Measurements from ENCODE around the gene PCDHA8.
"Not testable (repeated sequence)": the region's sequence is repeated elsewhere in the genome, so short reads cannot be mapped to it uniquely, and the experiment has no call there.

PCDHA8 gene

DNA sequence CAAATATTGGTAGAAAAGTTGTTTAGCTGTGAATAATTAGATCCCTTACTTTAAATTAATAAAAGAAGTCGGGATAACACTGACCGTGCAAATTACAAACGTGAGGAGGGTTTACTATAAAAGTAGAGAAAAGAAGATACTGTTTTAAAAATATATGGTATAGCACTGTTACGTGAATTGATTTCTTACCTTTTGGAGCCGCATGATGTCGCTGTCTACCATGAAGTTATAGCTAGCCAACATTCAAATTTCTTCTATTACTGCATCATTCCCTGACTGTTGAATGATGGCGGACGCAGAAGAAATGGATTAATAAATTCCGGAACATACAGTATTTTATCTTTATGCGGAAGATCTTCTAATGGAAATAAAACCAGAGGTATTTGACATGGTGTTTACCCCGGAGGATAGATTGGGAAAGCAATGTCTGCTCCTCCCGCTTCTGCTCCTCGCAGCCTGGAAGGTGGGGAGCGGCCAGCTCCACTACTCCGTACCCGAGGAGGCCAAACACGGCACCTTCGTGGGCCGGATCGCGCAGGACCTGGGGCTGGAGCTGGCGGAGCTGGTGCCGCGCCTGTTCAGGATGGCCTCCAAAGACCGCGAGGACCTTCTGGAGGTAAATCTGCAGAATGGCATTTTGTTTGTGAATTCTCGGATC lies 13.2 kb upstream of the PCDHA8 start, which contains the start of gene PCDHA6:
Gene PCDHA6, plus strand, starts transcription at position 257 of the 658 bp plus-strand sequence. Its CDS starts 132 bp downstream, at position 389.
- DNase-seq (ENCODE audit: low read depth): no peak

DNA sequence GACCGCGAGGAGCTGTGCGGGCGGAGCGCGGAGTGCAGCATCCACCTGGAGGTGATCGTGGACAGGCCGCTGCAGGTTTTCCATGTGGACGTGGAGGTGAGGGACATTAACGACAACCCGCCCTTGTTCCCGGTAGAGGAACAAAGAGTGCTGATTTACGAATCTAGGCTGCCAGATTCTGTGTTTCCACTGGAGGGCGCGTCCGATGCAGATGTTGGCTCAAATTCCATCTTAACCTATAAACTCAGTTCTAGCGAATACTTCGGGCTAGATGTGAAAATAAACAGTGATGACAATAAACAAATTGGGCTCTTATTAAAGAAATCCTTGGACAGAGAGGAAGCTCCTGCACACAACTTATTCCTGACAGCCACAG lies 12.6 kb upstream of the PCDHA8 start:
- no peak for DNase-seq (ENCODE audit: low read depth)

DNA sequence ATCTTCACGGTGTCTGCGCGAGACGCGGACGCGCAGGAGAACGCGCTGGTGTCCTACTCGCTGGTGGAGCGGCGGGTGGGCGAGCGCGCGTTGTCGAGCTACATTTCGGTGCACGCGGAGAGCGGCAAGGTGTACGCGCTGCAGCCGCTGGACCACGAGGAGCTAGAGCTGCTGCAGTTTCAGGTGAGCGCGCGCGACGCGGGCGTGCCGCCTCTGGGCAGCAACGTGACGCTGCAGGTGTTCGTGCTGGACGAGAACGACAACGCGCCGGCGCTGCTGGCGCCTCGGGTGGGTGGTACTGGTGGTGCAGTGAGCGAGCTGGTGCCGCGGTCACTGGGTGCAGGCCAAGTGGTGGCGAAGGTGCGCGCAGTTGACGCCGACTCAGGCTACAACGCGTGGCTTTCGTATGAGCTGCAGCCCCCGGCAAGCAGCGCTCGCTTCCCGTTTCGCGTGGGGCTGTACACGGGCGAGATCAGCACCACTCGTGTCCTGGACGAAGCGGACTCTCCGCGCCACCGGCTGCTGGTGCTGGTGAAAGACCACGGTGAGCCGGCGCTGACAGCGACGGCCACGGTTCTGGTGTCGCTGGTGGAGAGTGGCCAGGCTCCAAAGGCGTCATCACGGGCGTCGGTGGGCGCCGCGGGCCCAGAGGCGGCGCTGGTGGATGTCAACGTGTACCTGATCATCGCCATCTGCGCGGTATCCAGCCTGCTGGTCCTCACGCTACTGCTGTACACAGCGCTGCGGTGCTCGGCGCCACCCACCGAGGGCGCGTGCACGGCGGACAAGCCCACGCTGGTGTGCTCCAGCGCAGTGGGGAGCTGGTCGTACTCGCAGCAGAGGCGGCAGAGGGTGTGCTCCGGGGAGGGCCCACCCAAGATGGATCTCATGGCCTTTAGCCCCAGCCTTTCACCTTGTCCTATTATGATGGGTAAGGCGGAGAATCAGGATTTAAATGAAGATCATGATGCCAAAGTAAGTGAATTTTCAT lies 11.2 kb upstream of the PCDHA8 start:
- DNase-seq (ENCODE audit: low read depth): not testable (repeated sequence)

DNA sequence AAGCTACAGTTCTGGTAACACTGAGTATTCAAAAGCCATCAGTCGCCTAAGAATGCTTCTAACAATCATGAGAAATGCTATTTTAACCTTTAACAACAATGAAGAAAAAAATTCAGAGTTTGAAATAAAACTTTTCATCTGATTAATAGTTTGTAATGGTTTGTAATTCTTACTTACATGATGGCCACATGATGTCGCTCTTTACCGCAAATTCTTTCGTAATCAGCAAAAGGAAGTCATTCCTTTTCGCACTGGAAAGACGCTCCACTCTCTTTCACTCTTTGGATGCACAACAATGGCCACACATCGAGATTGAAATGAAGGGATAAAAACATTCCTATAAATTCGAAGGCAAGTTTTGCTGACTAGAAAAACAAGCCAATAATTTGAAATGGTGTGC lies 7.0 kb upstream of the PCDHA8 start, which contains the start of gene PCDHA7:
Gene PCDHA7, plus strand, starts transcription at position 277 of the 400 bp plus-strand sequence. Its CDS starts 115 bp downstream, at position 392.
- no peak for DNase-seq (ENCODE audit: low read depth)

DNA sequence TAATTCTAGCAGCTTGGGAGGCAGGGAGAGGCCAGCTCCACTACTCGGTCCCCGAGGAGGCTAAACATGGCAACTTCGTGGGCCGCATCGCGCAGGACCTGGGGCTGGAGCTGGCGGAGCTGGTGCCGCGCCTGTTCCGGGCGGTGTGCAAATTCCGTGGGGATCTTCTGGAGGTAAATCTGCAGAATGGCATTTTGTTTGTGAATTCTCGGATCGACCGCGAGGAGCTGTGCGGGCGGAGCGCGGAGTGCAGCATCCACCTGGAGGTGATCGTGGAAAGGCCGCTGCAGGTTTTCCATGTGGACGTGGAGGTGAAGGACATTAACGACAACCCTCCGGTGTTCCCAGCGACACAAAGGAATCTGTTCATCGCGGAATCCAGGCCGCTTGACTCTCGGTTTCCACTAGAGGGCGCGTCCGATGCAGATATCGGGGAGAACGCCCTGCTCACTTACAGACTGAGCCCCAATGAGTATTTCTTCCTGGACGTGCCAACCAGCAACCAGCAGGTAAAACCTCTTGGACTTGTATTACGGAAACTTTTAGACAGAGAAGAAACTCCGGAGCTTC lies 6.5 kb upstream of the PCDHA8 start:
- not testable (repeated sequence) for DNase-seq (ENCODE audit: low read depth)

DNA sequence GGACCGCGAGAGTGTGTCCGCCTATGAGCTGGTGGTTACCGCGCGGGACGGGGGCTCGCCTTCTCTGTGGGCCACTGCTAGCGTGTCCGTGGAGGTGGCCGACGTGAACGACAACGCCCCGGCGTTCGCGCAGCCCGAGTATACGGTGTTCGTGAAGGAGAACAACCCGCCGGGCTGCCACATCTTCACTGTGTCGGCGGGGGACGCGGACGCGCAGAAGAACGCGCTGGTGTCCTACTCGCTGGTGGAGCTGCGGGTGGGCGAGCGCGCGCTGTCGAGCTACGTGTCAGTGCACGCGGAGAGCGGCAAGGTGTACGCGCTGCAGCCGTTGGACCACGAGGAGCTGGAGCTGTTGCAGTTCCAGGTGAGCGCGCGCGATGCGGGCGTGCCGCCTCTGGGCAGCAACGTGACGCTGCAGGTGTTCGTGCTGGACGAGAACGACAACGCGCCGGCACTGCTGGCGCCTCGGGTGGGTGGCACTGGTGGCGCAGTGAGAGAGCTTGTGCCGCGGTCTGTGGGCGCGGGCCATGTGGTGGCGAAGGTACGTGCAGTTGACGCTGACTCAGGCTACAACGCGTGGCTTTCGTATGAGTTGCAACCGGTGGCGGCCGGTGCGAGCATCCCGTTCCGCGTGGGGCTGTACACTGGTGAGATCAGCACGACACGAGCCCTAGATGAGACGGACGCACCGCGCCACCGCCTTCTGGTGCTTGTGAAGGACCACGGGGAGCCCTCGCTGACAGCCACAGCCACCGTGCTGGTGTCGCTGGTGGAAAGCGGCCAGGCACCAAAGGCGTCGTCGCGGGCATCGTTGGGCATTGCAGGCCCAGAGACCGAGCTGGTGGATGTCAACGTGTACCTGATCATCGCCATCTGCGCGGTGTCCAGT lies 5.1 kb upstream of the PCDHA8 start:
- DNase-seq (ENCODE audit: low read depth): no peak

DNA sequence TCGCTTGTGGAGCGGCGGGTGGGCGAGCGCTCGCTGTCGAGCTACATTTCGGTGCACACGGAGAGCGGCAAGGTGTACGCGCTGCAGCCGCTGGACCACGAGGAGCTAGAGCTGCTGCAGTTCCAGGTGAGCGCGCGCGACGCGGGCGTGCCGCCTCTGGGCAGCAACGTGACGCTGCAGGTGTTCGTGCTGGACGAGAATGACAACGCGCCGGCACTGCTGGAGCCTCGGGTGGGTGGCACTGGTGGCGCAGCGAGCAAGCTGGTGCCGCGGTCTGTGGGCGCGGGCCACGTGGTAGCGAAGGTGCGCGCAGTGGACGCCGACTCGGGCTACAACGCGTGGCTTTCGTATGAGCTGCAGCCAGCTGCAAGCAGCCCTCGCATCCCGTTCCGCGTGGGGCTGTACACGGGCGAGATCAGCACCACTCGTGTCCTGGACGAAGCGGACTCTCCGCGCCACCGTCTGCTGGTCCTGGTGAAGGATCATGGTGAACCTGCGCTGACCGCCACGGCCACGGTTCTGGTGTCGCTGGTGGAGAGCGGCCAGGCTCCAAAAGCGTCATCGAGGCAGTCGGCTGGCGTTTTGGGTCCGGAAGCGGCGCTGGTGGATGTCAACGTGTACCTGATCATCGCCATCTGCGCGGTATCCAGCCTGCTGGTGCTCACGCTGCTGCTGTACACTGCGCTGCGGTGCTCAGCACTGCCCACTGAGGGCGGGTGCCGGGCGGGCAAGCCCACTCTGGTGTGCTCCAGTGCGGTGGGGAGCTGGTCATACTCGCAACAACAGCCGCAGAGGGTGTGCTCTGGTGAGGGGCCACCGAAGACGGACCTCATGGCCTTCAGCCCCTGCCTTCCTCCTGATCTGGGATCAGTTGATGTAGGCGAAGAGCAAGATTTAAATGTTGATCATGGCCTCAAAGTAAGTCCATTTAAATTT lies 2.1 kb downstream of the PCDHA8 start:
- DNase-seq (ENCODE audit: low read depth): no peak

DNA sequence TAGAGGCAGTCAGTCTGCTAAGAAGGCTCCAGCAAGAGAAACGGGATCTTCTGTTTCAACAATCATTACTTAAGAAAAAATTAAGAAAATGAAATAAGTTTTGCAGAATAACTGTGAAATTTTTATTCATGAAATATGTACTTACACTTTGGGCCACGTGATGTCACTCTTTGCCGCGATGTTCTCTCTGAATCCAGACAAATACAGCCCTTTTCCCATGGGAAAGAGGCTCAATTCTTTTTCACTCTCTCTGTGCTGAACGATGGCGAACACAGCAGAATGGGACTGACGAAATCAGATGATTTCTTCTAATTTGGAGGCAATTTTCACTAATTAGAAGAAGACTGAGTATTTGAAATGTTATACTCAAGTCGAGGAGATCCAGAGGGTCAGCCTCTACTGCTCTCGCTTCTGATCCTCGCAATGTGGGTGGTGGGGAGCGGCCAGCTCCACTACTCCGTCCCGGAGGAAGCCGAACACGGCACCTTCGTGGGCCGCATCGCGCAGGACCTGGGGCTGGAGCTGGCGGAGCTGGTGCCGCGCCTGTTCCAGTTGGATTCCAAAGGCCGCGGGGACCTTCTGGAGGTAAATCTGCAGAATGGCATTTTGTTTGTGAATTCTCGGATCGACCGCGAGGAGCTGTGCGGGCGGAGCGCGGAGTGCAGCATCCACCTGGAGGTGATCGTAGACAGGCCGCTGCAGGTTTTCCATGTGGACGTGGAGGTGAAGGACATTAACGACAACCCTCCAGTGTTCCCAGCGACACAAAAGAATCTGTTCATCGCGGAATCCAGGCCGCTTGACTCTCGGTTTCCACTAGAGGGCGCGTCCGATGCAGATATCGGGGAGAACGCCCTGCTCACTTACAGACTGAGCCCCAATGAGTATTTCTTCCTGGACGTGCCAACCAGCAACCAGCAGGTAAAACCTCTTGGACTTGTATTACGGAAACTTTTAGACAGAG lies 7.4 kb downstream of the PCDHA8 start, which contains the start of gene PCDHA9:
Gene PCDHA9, plus strand, starts transcription at position 244 of the 964 bp plus-strand sequence. Its CDS starts 114 bp downstream, at position 358.
- DNase-seq (ENCODE audit: low read depth): not testable (repeated sequence)

DNA sequence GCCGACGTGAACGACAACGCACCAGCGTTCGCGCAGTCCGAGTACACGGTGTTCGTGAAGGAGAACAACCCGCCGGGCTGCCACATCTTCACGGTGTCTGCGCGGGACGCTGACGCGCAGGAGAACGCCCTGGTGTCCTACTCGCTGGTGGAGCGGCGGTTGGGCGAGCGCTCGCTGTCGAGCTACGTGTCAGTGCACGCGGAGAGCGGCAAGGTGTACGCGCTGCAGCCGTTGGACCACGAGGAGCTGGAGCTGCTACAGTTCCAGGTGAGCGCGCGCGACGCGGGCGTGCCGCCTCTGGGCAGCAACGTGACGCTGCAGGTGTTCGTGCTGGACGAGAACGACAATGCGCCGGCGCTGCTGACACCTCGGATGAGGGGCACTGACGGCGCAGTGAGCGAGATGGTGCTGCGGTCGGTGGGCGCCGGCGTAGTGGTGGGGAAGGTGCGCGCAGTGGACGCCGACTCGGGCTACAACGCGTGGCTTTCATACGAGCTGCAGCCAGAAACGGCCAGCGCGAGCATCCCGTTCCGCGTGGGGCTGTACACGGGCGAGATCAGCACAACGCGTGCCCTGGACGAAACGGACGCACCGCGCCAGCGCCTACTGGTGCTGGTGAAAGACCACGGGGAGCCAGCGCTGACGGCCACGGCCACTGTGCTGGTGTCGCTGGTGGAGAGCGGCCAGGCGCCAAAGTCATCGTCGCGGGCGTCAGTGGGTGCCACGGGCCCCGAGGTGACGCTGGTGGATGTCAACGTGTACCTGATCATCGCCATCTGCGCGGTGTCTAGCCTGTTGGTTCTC lies 9.0 kb downstream of the PCDHA8 start:
- not testable (repeated sequence) for DNase-seq (ENCODE audit: low read depth)

DNA sequence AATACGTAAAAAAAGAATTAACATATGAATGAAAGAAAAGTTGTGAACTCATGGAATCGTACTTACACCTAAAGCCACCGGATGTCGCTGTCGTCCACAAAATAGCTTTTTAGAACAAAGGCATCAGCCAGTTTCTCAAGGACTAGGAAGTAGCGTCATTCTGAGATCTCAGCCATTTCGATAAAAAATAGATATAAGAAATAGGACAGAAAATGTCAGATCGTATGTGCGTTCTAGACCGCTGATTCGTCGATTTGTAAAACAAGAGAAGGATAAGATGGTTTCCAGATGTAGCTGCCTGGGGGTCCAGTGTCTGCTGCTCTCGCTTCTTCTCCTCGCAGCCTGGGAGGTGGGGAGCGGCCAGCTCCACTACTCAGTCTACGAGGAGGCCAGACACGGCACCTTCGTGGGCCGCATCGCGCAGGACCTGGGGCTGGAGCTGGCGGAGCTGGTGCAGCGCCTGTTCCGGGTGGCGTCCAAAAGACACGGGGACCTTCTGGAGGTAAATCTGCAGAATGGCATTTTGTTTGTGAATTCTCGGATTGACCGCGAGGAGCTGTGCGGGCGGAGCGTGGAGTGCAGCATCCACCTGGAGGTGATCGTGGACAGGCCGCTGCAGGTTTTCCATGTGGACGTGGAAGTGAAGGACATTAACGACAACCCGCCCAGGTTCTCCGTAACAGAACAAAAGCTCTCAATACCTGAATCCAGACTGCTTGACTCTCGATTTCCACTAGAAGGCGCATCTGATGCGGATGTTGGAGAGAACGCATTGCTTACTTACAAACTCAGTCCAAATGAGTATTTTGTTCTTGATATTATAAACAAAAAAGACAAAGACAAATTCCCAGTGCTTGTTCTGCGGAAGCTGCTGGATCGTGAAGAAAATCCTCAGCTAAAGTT lies 15.0 kb downstream of the PCDHA8 start, which contains the start of gene PCDHA10:
Gene PCDHA10, plus strand, starts transcription at position 126 of the 903 bp plus-strand sequence. Its CDS starts 152 bp downstream, at position 278.
- DNase-seq (ENCODE audit: low read depth): no peak

DNA sequence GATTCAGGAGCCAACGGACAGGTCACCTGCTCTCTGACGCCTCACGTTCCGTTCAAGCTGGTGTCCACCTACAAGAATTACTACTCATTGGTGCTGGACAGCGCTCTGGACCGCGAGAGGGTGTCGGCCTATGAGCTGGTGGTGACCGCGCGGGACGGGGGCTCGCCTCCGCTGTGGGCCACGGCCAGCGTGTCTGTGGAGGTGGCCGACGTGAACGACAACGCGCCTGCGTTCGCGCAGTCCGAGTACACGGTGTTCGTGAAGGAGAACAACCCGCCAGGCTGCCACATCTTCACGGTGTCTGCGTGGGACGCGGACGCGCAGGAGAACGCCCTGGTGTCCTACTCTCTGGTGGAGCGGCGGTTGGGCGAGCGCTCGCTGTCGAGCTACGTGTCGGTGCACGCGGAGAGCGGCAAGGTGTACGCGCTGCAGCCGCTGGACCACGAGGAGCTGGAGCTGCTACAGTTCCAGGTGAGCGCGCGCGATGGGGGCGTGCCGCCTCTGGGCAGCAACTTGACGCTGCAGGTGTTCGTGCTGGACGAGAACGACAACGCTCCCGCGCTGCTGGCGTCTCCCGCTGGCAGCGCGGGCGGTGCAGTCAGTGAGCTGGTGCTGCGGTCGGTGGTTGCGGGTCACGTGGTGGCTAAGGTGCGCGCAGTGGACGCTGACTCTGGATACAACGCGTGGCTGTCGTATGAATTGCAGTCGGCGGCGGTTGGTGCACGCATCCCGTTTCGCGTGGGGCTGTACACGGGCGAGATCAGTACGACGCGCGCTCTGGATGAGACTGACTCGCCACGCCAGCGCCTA lies 16.4 kb downstream of the PCDHA8 start:
- DNase-seq (ENCODE audit: low read depth): no peak

DNA sequence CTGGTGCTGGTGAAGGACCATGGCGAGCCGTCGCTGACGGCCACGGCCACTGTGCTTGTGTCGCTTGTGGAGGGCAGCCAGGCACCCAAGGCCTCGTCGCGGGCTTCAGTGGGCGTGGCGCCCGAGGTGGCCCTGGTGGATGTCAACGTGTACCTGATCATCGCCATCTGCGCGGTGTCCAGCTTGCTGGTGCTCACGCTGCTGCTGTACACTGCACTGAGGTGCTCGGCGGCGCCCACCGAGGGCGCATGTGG lies 16.9 kb downstream of the PCDHA8 start:
- no peak for DNase-seq (ENCODE audit: low read depth)

DNA sequence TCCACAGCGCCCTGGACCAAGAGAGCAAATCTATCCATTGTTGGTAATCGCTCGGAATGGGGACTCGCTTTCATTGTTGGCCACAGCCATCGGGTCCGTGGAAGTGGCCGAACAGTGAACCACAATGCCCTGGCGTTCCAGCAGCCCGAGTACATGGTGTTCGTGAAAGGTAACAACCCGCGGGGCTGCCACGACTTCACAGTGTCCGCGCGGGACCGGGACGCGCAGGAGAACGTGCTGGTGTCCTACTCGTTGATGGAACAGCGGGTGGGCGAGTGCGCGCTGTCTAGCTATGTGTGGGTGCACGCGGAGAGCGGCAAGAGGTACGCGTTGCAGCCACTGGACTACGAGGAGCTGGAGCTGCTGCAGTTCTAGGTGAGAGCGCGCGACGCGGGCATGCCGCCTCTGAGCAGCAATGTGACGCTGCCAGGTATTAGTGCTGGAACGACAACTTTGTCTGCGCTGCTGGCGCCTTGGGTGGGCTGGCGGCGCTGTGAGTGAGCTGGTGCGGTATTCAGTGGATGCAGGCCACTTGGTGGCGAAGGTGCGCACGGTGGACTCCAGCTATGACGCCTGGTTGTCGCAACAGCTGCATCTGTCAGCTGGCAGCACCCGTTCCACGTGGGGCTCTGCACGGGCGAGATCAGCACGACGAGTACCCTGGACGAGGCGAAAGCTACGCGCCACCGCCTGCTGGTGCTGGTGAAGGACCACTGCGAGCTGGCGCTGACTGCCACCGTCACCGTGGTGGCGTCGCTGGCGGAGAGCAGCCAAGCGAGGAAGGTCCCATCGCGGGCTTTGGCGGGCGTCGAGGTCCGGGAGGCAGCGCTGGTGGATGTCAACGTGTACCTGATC lies 21.7 kb downstream of the PCDHA8 start:
- no peak for DNase-seq (ENCODE audit: low read depth)

DNA sequence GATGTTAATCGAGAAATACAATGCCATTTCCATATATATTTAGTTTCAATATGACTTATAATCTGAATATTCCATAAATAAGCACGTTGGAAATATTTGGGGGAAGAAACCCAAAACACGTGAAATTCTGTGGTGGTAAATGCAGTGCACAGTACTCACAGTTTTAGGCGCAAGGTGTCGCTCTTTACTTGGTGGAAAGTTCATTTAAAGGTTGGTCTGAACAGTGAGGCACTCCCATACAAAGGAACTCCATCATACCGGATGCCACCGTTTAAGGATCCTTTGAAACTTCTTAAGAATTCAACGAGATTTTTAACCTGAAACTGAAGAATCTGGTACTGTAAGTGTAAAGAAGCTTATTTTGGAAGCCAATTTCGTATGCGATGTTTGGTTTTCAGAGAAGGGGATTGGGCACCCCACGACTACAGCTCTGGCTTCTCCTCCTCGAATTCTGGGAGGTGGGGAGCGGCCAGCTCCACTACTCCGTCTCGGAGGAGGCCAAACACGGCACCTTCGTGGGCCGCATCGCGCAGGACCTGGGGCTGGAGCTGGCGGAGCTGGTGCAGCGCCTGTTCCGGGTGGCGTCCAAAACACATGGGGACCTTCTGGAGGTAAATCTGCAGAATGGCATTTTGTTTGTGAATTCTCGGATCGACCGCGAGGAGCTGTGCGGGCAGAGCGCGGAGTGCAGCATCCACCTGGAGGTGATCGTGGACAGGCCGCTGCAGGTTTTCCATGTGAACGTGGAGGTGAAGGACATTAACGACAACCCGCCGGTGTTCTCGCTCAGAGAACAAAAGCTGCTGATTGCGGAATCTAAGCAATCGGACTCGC lies 28.0 kb downstream of the PCDHA8 start, which contains the start of gene PCDHA11:
Gene PCDHA11, plus strand, starts transcription at position 237 of the 834 bp plus-strand sequence. Its CDS starts 147 bp downstream, at position 384.
- DNase-seq (ENCODE audit: low read depth): no peak

DNA sequence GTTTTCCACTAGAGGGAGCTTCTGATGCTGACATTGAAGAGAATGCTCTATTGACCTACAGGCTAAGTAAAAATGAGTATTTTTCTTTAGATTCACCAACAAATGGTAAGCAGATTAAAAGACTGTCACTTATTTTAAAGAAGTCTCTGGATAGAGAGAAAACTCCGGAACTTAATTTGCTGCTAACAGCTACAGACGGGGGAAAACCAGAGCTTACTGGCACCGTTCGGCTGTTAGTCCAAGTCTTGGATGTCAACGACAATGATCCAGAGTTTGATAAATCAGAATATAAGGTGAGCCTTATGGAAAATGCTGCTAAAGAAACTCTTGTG lies 28.5 kb downstream of the PCDHA8 start:
- DNase-seq (ENCODE audit: low read depth): no peak
